Osteoblast (primary cell): Measurements from ENCODE around the gene C7orf25. TPM values are rescaled to one million over a fixed set of nuclear protein-coding genes. Genes with fewer than 3 reads are reported as not detected.

Experiments used
- DNase-seq: peaks from one replicate; pipeline ENCODE4 v3.0.0; 2011; ENCODE audit warnings: low spot score, mixed read lengths; ENCODE audit not compliant: insufficient read length; ENCODE audit errors: missing footprints
- H2AFZ ChIP-seq: 2 replicates; pipeline ENCODE4 v1.6.0; 2011; ENCODE audit warnings: mild to moderate bottlenecking, low read length
- H3K27ac ChIP-seq: 2 replicates; pipeline ENCODE4 v1.5.1; 2011; ENCODE audit warnings: mild to moderate bottlenecking, low read depth, low read length, moderate library complexity
- H3K27me3 ChIP-seq: 2 replicates; pipeline ENCODE4 v1.6.0; 2012; ENCODE audit warnings: mild to moderate bottlenecking, control low read depth, inconsistent platforms, low read length, moderate library complexity; ENCODE audit not compliant: insufficient read depth
- H3K36me3 ChIP-seq: 2 replicates; pipeline ENCODE4 v1.5.1; 2011; ENCODE audit warnings: mild to moderate bottlenecking, low read length, control low read depth, moderate library complexity; ENCODE audit not compliant: insufficient read depth
- H3K4me1 ChIP-seq: 2 replicates; pipeline ENCODE4 v1.5.1; 2011; ENCODE audit warnings: mild to moderate bottlenecking, low read length, control low read depth, moderate library complexity; ENCODE audit not compliant: insufficient read depth
- H3K4me2 ChIP-seq: 2 replicates; pipeline ENCODE4 v1.6.0; 2011; ENCODE audit warnings: mild to moderate bottlenecking, low read length; ENCODE audit not compliant: insufficient read depth
- H3K4me3 ChIP-seq: fragments of 200-600 bp; sonication (generic); 3 replicates; pipeline ENCODE4 v1.5.1; 2012; ENCODE audit warnings: mild to moderate bottlenecking, low read length, inconsistent platforms; ENCODE audit not compliant: insufficient read depth
- H3K79me2 ChIP-seq: 2 replicates; pipeline ENCODE4 v1.6.0; 2012; ENCODE audit warnings: mild to moderate bottlenecking, low read length, control low read depth, inconsistent platforms; ENCODE audit not compliant: insufficient read depth
- H3K9me3 ChIP-seq: 2 replicates; pipeline ENCODE4 v1.5.1; 2011; ENCODE audit warnings: low read depth, low read length, control low read depth
- H4K20me1 ChIP-seq: 2 replicates; pipeline ENCODE4 v1.6.0; 2012; ENCODE audit warnings: mild to moderate bottlenecking, low read length, control low read depth; ENCODE audit not compliant: insufficient read depth
- total RNA-seq: library from RNA; depleted of rRNA; stranded (reverse); fragments of >200 nt; gene quantifications from 2 replicates; pipeline ENCODE4 v1.2.3, GENCODE V29; 2012
- TF ChIP-seq, protein P1 (sequence below): IDR thresholded peaks from 2 replicates; pipeline ENCODE4 v1.5.1; 2011; ENCODE audit warnings: mild to moderate bottlenecking, low read depth, low read length, moderate library complexity; ENCODE audit errors: extremely low read depth

The C7orf25 gene
- total RNA-seq, 1 donor, result 8.7 TPM

DNA sequence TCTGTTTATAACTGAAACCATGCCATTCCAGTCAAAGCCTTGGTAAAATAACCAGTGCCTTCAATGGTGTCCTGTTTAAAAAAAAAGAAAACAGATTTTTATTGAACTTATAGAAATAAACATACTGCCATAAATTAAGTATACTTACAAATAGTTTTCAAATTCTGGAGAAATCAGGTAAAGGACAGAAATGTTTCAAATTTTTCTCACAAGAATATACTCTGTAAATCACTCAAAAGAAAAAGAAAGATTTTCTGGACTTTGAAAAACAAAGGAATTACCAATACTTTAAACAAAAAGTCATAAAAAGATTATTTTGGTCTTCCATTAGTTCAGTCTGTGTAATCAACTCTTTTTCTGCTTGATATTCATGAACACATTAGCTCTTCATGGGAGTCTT lies 44.2 kb upstream of the C7orf25 start:
- H3K79me2 ChIP-seq, result no peaks in the 10 kb centered on the region
- no peak overlapping the region for H3K4me2 ChIP-seq
- no peak overlapping the region for H3K4me3 ChIP-seq
- DNase-seq, result no peak
- H3K27ac ChIP-seq, result no peak overlapping the region
- no peaks in the 10 kb centered on the region for H4K20me1 ChIP-seq
- peaks cover 11% of the 10 kb centered on the region for H3K27me3 ChIP-seq
- H3K4me1 ChIP-seq, result no peaks in the 10 kb centered on the region
- H2AFZ ChIP-seq, result no peak overlapping the region
- TF ChIP-seq, protein P1, sequence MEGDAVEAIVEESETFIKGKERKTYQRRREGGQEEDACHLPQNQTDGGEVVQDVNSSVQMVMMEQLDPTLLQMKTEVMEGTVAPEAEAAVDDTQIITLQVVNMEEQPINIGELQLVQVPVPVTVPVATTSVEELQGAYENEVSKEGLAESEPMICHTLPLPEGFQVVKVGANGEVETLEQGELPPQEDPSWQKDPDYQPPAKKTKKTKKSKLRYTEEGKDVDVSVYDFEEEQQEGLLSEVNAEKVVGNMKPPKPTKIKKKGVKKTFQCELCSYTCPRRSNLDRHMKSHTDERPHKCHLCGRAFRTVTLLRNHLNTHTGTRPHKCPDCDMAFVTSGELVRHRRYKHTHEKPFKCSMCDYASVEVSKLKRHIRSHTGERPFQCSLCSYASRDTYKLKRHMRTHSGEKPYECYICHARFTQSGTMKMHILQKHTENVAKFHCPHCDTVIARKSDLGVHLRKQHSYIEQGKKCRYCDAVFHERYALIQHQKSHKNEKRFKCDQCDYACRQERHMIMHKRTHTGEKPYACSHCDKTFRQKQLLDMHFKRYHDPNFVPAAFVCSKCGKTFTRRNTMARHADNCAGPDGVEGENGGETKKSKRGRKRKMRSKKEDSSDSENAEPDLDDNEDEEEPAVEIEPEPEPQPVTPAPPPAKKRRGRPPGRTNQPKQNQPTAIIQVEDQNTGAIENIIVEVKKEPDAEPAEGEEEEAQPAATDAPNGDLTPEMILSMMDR, result no peak
- H3K36me3 ChIP-seq, result no peaks in the 10 kb centered on the region
- no peaks in the 10 kb centered on the region for H3K9me3 ChIP-seq

DNA sequence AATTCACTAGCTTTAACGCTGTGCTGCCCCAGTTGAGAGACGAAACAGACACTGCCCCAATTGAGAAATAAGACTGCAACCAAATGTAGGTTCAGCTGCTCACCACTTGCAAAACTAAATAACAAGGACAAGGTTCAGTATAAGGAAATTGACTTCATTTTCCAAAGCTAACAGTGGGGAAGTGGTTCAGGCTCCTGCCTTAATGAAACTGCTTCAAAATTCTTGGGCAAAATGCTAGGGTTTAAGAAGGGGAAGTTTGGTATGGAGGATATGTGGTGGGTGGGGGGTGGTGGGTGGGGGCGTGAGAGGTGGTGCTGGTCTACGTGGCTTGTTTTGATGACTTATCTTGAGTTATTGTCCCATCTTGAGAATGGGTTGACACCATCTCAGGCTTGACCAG lies 42.1 kb upstream of the C7orf25 start:
- Histone ChIP-seq H3K27ac (no peak overlapping the region), H4K20me1 (no peaks in the 10 kb centered on the region), H3K4me1 (no peaks in the 10 kb centered on the region), H3K4me3 (no peak overlapping the region), H3K9me3 (no peaks in the 10 kb centered on the region), H3K79me2 (no peaks in the 10 kb centered on the region), H2AFZ (no peak overlapping the region), H3K27me3 (peaks cover 2% of the 10 kb centered on the region), H3K4me2 (no peak overlapping the region), H3K36me3 (no peaks in the 10 kb centered on the region)
- no peak for DNase-seq
- TF ChIP-seq, protein P1, result no peak

DNA sequence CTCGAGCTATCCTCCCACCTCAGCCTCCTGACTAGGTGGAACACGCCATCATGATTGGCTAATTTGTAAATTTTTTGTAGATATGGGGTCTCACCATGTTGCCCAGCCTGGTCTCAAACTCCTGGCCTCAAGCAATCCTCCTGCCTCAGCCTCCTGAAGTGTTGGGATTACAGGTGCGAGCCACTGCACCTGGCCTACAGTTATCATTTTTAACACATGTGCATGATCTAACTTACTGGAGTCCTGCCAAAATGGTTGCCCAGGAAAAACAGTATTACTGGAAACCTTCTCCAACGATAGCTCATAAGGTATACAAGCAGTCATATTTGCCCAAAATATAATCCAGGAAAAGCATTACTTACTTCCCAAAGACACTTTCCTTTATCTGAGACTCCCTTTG lies 40.5 kb upstream of the C7orf25 start:
- no peaks in the 10 kb centered on the region for H3K9me3 ChIP-seq
- no peak overlapping the region for H3K4me2 ChIP-seq
- TF ChIP-seq, protein P1, result no peak
- H3K27me3 ChIP-seq, result peaks cover 2% of the 10 kb centered on the region
- H3K4me1 ChIP-seq, result no peaks in the 10 kb centered on the region
- no peak for DNase-seq
- no peak overlapping the region for H3K27ac ChIP-seq
- no peaks in the 10 kb centered on the region for H3K36me3 ChIP-seq
- H3K4me3 ChIP-seq, result no peak overlapping the region
- H3K79me2 ChIP-seq, result no peaks in the 10 kb centered on the region
- H4K20me1 ChIP-seq, result no peaks in the 10 kb centered on the region
- H2AFZ ChIP-seq, result no peak overlapping the region

DNA sequence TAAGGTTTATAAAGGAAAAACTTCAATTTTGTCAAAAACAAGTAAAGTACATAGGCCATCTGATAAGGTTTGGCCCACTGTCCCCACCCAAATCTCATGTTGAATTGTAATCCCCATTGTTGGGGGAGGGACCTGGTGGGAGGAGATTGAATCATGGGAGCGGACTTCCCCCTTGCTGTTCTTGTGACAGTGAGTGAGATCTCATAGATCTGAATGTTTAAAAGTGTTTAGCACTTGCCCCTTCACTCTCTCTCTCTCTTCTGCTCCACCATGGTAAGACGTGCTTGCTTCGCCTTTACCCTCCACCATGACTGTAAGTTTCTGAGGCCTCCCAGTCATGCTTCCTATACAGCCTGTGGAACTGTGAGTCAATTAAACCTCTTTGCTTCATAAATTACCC lies 38.5 kb upstream of the C7orf25 start:
- H4K20me1 ChIP-seq, result no peaks in the 10 kb centered on the region
- H3K4me2 ChIP-seq, result no peak overlapping the region
- H3K27me3 ChIP-seq, result peaks cover 2% of the 10 kb centered on the region
- TF ChIP-seq, protein P1, result no peak
- H3K9me3 ChIP-seq, result no peaks in the 10 kb centered on the region
- H3K79me2 ChIP-seq, result no peaks in the 10 kb centered on the region
- H3K4me3 ChIP-seq, result no peak overlapping the region
- no peak overlapping the region for H2AFZ ChIP-seq
- H3K4me1 ChIP-seq, result no peaks in the 10 kb centered on the region
- H3K27ac ChIP-seq, result no peak overlapping the region
- no peaks in the 10 kb centered on the region for H3K36me3 ChIP-seq
- no peak for DNase-seq
